Measurements from ENCODE around the gene NECTIN4. TPM values are rescaled to one million over a fixed set of nuclear protein-coding genes. Genes with fewer than 3 reads are reported as not detected.
"Not testable (repeated sequence)": the region's sequence is repeated elsewhere in the genome, so short reads cannot be mapped to it uniquely, and the experiment has no call there.

The NECTIN4 gene
- total RNA-seq, 1 experiment from 2014 or later = 0.20 TPM

DNA sequence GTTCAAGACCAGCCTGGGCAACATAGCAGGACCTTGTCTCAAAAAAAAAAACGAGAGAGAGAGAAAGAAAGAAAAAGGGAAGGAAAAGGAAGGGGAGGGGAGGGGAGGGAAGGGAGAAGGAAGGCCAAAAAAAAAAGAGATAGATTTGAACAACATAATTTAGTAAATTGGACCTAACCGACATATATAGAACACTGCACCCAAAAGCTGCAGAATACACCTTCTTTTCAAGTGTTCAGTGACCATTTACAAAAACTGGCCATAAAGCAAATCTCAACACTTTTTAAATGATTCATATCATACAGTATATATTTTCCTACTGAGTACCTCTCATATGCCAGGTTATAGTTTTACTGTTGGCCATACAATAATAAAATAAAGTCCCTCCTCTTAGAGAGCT is 57.5 kb downstream of the NECTIN4 start:
- intact Hi-C loops (cut with micrococcal nuclease; ENCODE audit: unreplicated experiment) = no loop called here
- POLR2A ChIA-PET = interaction anchor here (2.0 kb wide), 1 partner anchor 11 kb away, joined by 19 read pairs; the partner anchor contains the start of gene F11R
- CTCF ChIA-PET = interaction anchor here (0.6 kb wide), 1 partner anchor 25 kb away, joined by 4 read pairs; no protein-coding TSS in a partner anchor
- no peak overlapping the region for H3K27ac Mint-ChIP-seq (ENCODE audit: unreplicated experiment)
- no peaks in the 10 kb centered on the region for H3K27me3 Mint-ChIP-seq (ENCODE audit: insufficient read depth, unreplicated experiment)
- Histone ChIP-seq H3K4me3 (ENCODE audit: low read depth, low read length) (no peak overlapping the region), H3K4me1 (no peaks in the 10 kb centered on the region), H3K9me3 (0 out of 2 replicates have a peak, but pooled peaks cover 6% of the 10 kb centered on the region), H3K36me3 (ENCODE audit: control insufficient read depth, insufficient read depth, low read length) (no peaks in the 10 kb centered on the region), H3K27me3 (replicated peaks; ENCODE audit: control insufficient read depth, insufficient read depth, low read length) (no peaks in the 10 kb centered on the region)
- H3K4me3 Mint-ChIP-seq (ENCODE audit: unreplicated experiment) = no peak overlapping the region
- no peaks in the 10 kb centered on the region for H3K9me3 Mint-ChIP-seq (ENCODE audit: unreplicated experiment)
- DNase-seq = no peak
- H3K36me3 Mint-ChIP-seq (ENCODE audit: insufficient read depth, unreplicated experiment) = no peaks in the 10 kb centered on the region
- TF ChIP-seq, protein P1, sequence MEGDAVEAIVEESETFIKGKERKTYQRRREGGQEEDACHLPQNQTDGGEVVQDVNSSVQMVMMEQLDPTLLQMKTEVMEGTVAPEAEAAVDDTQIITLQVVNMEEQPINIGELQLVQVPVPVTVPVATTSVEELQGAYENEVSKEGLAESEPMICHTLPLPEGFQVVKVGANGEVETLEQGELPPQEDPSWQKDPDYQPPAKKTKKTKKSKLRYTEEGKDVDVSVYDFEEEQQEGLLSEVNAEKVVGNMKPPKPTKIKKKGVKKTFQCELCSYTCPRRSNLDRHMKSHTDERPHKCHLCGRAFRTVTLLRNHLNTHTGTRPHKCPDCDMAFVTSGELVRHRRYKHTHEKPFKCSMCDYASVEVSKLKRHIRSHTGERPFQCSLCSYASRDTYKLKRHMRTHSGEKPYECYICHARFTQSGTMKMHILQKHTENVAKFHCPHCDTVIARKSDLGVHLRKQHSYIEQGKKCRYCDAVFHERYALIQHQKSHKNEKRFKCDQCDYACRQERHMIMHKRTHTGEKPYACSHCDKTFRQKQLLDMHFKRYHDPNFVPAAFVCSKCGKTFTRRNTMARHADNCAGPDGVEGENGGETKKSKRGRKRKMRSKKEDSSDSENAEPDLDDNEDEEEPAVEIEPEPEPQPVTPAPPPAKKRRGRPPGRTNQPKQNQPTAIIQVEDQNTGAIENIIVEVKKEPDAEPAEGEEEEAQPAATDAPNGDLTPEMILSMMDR (IDR thresholded peaks at IDR 0.05; ENCODE audit: insufficient read depth in 1 of 2, low read depth in 1 of 2, low read length in 1 of 2, severe bottlenecking in 1 of 2, unreplicated experiment in 1 of 2) = no peak
- BruUV-seq (replicated peaks) = no TSS peak
- H3K4me1 Mint-ChIP-seq (ENCODE audit: low read depth, unreplicated experiment) = peaks cover 9% of the 10 kb centered on the region

DNA sequence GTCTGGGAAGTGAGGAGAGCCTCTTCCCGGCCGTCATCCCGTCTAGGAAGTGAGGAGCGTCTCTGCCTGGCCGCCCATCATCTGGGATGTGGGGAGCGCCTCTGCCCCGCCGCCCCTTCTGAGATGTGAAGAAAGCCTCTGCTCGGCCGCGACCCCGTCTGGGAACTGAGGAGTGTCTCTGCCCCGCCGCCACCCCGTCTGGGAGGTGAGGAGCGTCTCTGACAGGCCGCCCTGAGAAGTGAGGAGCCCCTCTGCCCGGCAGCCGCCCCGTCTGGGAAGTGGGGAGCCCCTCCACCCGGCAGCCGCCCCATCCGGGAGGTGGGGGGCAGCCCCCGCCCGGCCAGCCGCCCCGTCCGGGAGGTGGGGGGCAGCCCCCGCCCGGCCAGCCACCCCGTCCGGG is 59.9 kb downstream of the NECTIN4 start:
- H3K36me3 ChIP-seq (ENCODE audit: control insufficient read depth, insufficient read depth, low read length); DNase-seq; H3K9me3 Mint-ChIP-seq (ENCODE audit: unreplicated experiment); CTCF ChIA-PET; H3K27me3 Mint-ChIP-seq (ENCODE audit: insufficient read depth, unreplicated experiment); intact Hi-C loops (cut with micrococcal nuclease; ENCODE audit: unreplicated experiment); H3K27ac Mint-ChIP-seq (ENCODE audit: unreplicated experiment); H3K4me3 Mint-ChIP-seq (ENCODE audit: unreplicated experiment); H3K27me3 ChIP-seq (replicated peaks; ENCODE audit: control insufficient read depth, insufficient read depth, low read length); H3K4me1 ChIP-seq; POLR2A ChIA-PET; H3K4me3 ChIP-seq (ENCODE audit: low read depth, low read length); H3K36me3 Mint-ChIP-seq (ENCODE audit: insufficient read depth, unreplicated experiment); BruUV-seq (replicated peaks); H3K9me3 ChIP-seq: not testable (repeated sequence)
- H3K4me1 Mint-ChIP-seq (ENCODE audit: low read depth, unreplicated experiment) = peaks cover 22% of the 10 kb centered on the region

DNA sequence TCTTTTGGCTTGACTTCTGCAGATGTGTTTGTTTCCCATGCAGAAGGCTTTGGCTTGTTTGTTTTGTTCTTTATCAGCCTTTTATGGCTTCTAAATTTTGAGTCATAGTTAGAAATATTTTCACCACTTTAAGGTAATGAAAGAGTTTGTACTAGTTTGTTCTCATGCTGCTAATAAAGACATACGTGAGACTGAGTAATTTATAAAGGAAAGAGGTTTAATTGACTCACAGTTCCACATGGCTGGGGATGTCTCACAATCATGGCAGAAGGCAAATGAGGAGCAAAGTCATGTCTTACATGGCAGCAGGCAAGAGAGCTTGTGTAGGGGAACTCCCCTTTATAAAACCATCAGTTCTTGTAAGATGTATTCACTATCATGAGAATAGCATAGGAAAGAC is 62.4 kb downstream of the NECTIN4 start:
- H3K27ac Mint-ChIP-seq (ENCODE audit: unreplicated experiment); DNase-seq; H3K4me3 Mint-ChIP-seq (ENCODE audit: unreplicated experiment); H3K27me3 ChIP-seq (replicated peaks; ENCODE audit: control insufficient read depth, insufficient read depth, low read length); POLR2A ChIA-PET; BruUV-seq (replicated peaks); H3K9me3 Mint-ChIP-seq (ENCODE audit: unreplicated experiment); H3K9me3 ChIP-seq; CTCF ChIA-PET; H3K4me3 ChIP-seq (ENCODE audit: low read depth, low read length); H3K36me3 ChIP-seq (ENCODE audit: control insufficient read depth, insufficient read depth, low read length); H3K4me1 ChIP-seq; intact Hi-C loops (cut with micrococcal nuclease; ENCODE audit: unreplicated experiment); H3K27me3 Mint-ChIP-seq (ENCODE audit: insufficient read depth, unreplicated experiment); H3K36me3 Mint-ChIP-seq (ENCODE audit: insufficient read depth, unreplicated experiment): not testable (repeated sequence)
- H3K4me1 Mint-ChIP-seq (ENCODE audit: low read depth, unreplicated experiment) = peaks cover 15% of the 10 kb centered on the region

DNA sequence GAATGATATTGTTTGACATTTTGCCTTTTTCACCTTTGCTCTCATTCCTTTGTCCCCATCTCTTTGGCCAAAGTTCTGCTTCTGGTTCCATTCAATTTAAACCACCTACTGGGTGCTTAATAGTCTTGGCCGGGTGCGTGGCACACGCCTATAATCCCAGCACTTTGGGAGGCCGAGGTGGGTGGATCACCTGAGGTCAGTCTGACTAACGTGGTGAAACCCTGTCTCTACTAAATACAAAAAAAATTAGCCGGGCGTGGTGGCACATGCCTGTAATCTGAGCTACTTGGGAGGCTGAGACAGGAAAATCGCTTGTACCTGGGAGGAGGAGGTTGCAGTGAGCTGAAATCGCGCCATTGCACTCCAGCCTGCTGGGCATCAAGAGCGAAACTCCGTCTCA is 66.9 kb downstream of the NECTIN4 start:
- H3K9me3 Mint-ChIP-seq (ENCODE audit: unreplicated experiment); BruUV-seq (replicated peaks); H3K27me3 Mint-ChIP-seq (ENCODE audit: insufficient read depth, unreplicated experiment); H3K9me3 ChIP-seq; DNase-seq; H3K27me3 ChIP-seq (replicated peaks; ENCODE audit: control insufficient read depth, insufficient read depth, low read length); intact Hi-C loops (cut with micrococcal nuclease; ENCODE audit: unreplicated experiment); H3K36me3 ChIP-seq (ENCODE audit: control insufficient read depth, insufficient read depth, low read length): not testable (repeated sequence)
- CTCF ChIA-PET = interaction anchor here (1.0 to 3.3 kb wide), 4 partner anchors 9 to 143 kb away, joined by 3 to 53 read pairs (median 8); partner anchors contain the start of gene PPOX
- peak overlapping the region; percentile 54 for H3K4me3 ChIP-seq (ENCODE audit: low read depth, low read length)
- H3K4me1 ChIP-seq = peaks cover 29% of the 10 kb centered on the region
- peak overlapping the region; percentile 89 for H3K4me3 Mint-ChIP-seq (ENCODE audit: unreplicated experiment)
- peaks cover 47% of the 10 kb centered on the region for H3K4me1 Mint-ChIP-seq (ENCODE audit: low read depth, unreplicated experiment)
- POLR2A ChIA-PET = interaction anchor here (0.6 to 3.2 kb wide), 3 partner anchors 16 to 50 kb away, joined by 3 to 84 read pairs (median 20); partner anchors contain the start of genes TSTD1 and USF1
- H3K36me3 Mint-ChIP-seq (ENCODE audit: insufficient read depth, unreplicated experiment) = peaks cover 23% of the 10 kb centered on the region
- peak overlapping the region; percentile 97 for H3K27ac Mint-ChIP-seq (ENCODE audit: unreplicated experiment)

Data from Caco-2 (cell line).